Panc1 (cell line): Measurements from ENCODE around the gene DEDD2. TPM values are rescaled to one million over a fixed set of nuclear protein-coding genes. Genes with fewer than 3 reads are reported as not detected.

ENCODE experiments used
- ATAC-seq: fragments of 200-7000 bp; cut with Tn5 transposase; 2 replicates; pipeline ENCODE4 v1.9.1; 2020; ENCODE audit warnings: mild to moderate bottlenecking, moderate library complexity
- BruUV-seq: library from RNA; stranded (reverse); fragments of 400-500 nt; replicated peaks from 2 replicates; lab custom pipeline; 2021; lab: Mats Ljungman, UMichigan
- CTCF ChIA-PET: fragments of 300-600 bp; sonication (Branson Sonifier 250); formaldehyde crosslinking; loops from one replicate; lab custom pipeline; 2022; ENCODE audit warnings: antibody characterized with exemption; lab: Charles Lee
- POLR2A ChIA-PET: fragments of 300-600 bp; sonication (Branson Sonifier 250); formaldehyde crosslinking; loops from one replicate; lab custom pipeline; 2022; ENCODE audit warnings: antibody characterized with exemption; lab: Charles Lee
- DNase-seq: peaks from one replicate; pipeline ENCODE4 v3.0.0-alpha.2; 2010; ENCODE audit warnings: low read depth, low spot score
- H3K27ac ChIP-seq: 2 replicates; pipeline ENCODE4 v1.5.1; 2011; ENCODE audit warnings: mild to moderate bottlenecking, low read length, inconsistent platforms
- H3K27me3 ChIP-seq: fragments of 200-500 bp; sonication (Bioruptor generic); 2 replicates; pipeline ENCODE4 v1.6.0; 2014; ENCODE audit warnings: low read length, inconsistent platforms; ENCODE audit not compliant: control insufficient read depth, insufficient read depth
- H3K36me3 ChIP-seq: fragments of 200-500 bp; sonication (Bioruptor generic); 2 replicates; pipeline ENCODE4 v1.5.1; 2014; ENCODE audit warnings: inconsistent platforms, mild to moderate bottlenecking, low read length, moderate library complexity; ENCODE audit not compliant: control insufficient read depth, insufficient read depth
- H3K4me1 ChIP-seq: 2 replicates; pipeline ENCODE4 v1.5.1; 2011; ENCODE audit warnings: inconsistent platforms, mild to moderate bottlenecking, low read length, moderate library complexity; ENCODE audit not compliant: control insufficient read depth, insufficient read depth
- H3K4me3 ChIP-seq, 2 experiments: 2 replicates each; pipeline ENCODE4 v1.5.1; 2011 to 2012; ENCODE audit warnings: low read depth in 2 of 2, low read length in 2 of 2, mild to moderate bottlenecking in 2 of 2, inconsistent platforms in 1 of 2, moderate library complexity in 1 of 2
- H3K9me3 ChIP-seq: fragments of 200-500 bp; sonication (Bioruptor generic); 2 replicates; pipeline ENCODE4 v1.5.1; 2014; ENCODE audit warnings: low read depth, mild to moderate bottlenecking, inconsistent platforms, low read length, moderate library complexity; ENCODE audit not compliant: control insufficient read depth, insufficient read depth
- POLR2AphosphoS5 ChIP-seq: IDR thresholded peaks from 2 replicates; pipeline ENCODE4 v1.6.1; 2012; ENCODE audit warnings: mild to moderate bottlenecking, low read depth, low read length, moderate library complexity
- SIN3A ChIP-seq: IDR thresholded peaks from 2 replicates; pipeline ENCODE4 v1.6.1; 2012; ENCODE audit warnings: low read depth, mild to moderate bottlenecking, low read length, moderate library complexity, borderline replicate concordance; ENCODE audit not compliant: insufficient read depth
- TCF7L2 ChIP-seq: IDR thresholded peaks from 2 replicates; pipeline ENCODE4 v1.6.1; 2011; ENCODE audit warnings: mild to moderate bottlenecking, low read depth, low read length, inconsistent platforms
- in situ Hi-C: cut with HindIII; loops from 2 replicates; pipeline ENCODE4 v1.10.0; 2016; ENCODE audit warnings: low sequenced_read_pairs, low pct_unique_long_range_greater_than_20kb
- intact Hi-C: fragments of 100-400 bp; cut with micrococcal nuclease; formaldehyde crosslinking; loops from one replicate; pipeline ENCODE4 v1.10.0; 2022; ENCODE audit not compliant: unreplicated experiment
- total RNA-seq: library from RNA; stranded (reverse); gene quantifications from one replicate; pipeline ENCODE4 v1.2.1, GENCODE V29; 2021; ENCODE audit not compliant: unreplicated experiment
- TF ChIP-seq, protein P1 (sequence below): fragments of 450-650 bp; IDR thresholded peaks from 2 replicates; pipeline ENCODE4 v1.5.1; 2017; ENCODE audit warnings: mild to moderate bottlenecking
- TF ChIP-seq, protein P2 (sequence below), 2 experiments: IDR thresholded peaks; 2 replicates each; pipeline ENCODE4 v1.6.1; 2011 to 2012; ENCODE audit warnings: low read depth in 2 of 2, control low read depth in 1 of 2, low read length in 1 of 2, mild to moderate bottlenecking in 1 of 2, moderate library complexity in 1 of 2; ENCODE audit not compliant: insufficient read depth in 1 of 2

DEDD2 gene
- total RNA-seq, 1 experiment from 2014 or later: 13.2 TPM

DNA sequence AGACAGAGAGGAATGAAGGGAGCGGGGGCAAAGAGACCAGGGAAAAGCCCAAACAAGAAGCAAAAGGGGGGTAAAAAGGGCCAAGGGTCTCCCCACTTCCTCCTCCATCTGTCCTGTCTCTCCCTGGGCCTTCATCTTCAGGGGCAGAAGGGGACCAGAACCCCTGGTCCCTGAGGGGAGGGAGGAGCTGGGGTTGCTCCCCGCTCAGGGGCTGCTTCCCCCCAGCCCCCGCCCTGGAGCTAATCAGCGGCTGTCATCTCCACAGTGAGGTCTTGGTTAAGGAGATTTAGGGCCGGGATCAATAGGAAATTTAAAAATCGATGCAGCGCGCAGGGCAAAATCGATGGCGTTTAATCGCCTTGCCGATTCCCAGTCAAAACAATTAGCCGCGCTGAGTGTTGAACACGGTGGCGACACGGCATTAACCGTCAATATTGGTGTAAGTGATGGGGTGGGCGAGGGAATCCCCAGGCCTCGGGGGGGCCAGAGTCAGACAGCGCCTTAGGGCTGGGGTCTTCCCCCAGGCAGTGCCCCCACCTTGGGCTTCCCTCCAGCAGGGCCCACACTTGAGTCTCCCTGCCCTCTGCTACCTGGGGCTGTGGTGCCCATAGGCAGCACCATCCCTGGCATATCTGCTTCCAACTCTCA is 55.7 kb downstream of the DEDD2 start:
- no peaks in the 10 kb centered on the region for H3K4me1 ChIP-seq
- POLR2A ChIA-PET: no interaction called here
- DNase-seq: no peak
- TF ChIP-seq, protein P1, sequence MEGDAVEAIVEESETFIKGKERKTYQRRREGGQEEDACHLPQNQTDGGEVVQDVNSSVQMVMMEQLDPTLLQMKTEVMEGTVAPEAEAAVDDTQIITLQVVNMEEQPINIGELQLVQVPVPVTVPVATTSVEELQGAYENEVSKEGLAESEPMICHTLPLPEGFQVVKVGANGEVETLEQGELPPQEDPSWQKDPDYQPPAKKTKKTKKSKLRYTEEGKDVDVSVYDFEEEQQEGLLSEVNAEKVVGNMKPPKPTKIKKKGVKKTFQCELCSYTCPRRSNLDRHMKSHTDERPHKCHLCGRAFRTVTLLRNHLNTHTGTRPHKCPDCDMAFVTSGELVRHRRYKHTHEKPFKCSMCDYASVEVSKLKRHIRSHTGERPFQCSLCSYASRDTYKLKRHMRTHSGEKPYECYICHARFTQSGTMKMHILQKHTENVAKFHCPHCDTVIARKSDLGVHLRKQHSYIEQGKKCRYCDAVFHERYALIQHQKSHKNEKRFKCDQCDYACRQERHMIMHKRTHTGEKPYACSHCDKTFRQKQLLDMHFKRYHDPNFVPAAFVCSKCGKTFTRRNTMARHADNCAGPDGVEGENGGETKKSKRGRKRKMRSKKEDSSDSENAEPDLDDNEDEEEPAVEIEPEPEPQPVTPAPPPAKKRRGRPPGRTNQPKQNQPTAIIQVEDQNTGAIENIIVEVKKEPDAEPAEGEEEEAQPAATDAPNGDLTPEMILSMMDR: no peak
- TF ChIP-seq, protein P2, sequence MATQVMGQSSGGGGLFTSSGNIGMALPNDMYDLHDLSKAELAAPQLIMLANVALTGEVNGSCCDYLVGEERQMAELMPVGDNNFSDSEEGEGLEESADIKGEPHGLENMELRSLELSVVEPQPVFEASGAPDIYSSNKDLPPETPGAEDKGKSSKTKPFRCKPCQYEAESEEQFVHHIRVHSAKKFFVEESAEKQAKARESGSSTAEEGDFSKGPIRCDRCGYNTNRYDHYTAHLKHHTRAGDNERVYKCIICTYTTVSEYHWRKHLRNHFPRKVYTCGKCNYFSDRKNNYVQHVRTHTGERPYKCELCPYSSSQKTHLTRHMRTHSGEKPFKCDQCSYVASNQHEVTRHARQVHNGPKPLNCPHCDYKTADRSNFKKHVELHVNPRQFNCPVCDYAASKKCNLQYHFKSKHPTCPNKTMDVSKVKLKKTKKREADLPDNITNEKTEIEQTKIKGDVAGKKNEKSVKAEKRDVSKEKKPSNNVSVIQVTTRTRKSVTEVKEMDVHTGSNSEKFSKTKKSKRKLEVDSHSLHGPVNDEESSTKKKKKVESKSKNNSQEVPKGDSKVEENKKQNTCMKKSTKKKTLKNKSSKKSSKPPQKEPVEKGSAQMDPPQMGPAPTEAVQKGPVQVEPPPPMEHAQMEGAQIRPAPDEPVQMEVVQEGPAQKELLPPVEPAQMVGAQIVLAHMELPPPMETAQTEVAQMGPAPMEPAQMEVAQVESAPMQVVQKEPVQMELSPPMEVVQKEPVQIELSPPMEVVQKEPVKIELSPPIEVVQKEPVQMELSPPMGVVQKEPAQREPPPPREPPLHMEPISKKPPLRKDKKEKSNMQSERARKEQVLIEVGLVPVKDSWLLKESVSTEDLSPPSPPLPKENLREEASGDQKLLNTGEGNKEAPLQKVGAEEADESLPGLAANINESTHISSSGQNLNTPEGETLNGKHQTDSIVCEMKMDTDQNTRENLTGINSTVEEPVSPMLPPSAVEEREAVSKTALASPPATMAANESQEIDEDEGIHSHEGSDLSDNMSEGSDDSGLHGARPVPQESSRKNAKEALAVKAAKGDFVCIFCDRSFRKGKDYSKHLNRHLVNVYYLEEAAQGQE (IDR thresholded peaks at IDR 0.05; ENCODE audit: insufficient read depth in 1 of 2, low read depth in 2 of 2, low read length in 1 of 2): no peak
- TF ChIP-seq POLR2AphosphoS5 (no peak), SIN3A (no peak), TCF7L2 (no peak)
- no peaks in the 10 kb centered on the region for H3K36me3 ChIP-seq
- BruUV-seq: no TSS peak
- no peaks in the 10 kb centered on the region for H3K27me3 ChIP-seq
- no peak for ATAC-seq
- no peak overlapping the region for H3K27ac ChIP-seq
- no peak overlapping the region for H3K4me3 ChIP-seq
- no peaks in the 10 kb centered on the region for H3K9me3 ChIP-seq
- intact Hi-C loops: no loop called here
- in situ Hi-C loops: no loop called here
- CTCF ChIA-PET: no interaction called here

DNA sequence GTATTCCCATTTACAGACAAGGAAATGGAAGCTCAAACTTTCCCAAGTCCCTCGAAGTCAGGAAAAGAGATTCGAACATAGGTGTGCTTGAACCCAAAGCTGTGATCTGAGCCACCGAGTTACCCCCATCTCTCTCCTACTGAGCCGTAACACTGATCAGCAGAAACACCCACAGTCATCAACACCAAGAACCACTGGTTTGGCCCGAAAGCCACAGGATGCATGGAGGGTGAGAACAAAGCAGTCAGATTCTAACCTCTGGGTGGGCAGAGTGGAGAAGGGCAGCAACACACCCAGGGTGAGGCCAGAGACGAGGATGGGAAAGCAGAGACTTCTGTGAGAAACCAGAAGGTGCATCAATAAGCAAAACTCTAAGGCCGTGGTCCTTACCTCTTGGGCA is 57.5 kb downstream of the DEDD2 start:
- in situ Hi-C loops: no loop called here
- TF ChIP-seq TCF7L2 (no peak), POLR2AphosphoS5 (no peak), SIN3A (no peak)
- TF ChIP-seq, protein P1: no peak
- TF ChIP-seq, protein P2 (IDR thresholded peaks at IDR 0.05; ENCODE audit: insufficient read depth in 1 of 2, low read depth in 2 of 2, low read length in 1 of 2): no peak
- H3K27ac ChIP-seq: no peak overlapping the region
- intact Hi-C loops: no loop called here
- no peaks in the 10 kb centered on the region for H3K9me3 ChIP-seq
- ChIA-PET POLR2A (no interaction called here), CTCF (no interaction called here)
- H3K36me3 ChIP-seq: no peaks in the 10 kb centered on the region
- DNase-seq: no peak
- no peak for ATAC-seq
- no TSS peak for BruUV-seq
- no peaks in the 10 kb centered on the region for H3K27me3 ChIP-seq
- no peaks in the 10 kb centered on the region for H3K4me1 ChIP-seq
- no peak overlapping the region for H3K4me3 ChIP-seq
